GM19463 (cell line): ENCODE measurements around the gene GJB3.
"Not testable (repeated sequence)": the region's sequence is repeated elsewhere in the genome, so short reads cannot be mapped to it uniquely, and the experiment has no call there.

ENCODE experiments used
- ATAC-seq: cut with Tn5 transposase; IDR thresholded peaks from one replicate; pipeline ENCODE4 v1.9.1; 2021; ENCODE audit warnings: mild to moderate bottlenecking, moderate library complexity; ENCODE audit not compliant: unreplicated experiment

The GJB3 gene

DNA sequence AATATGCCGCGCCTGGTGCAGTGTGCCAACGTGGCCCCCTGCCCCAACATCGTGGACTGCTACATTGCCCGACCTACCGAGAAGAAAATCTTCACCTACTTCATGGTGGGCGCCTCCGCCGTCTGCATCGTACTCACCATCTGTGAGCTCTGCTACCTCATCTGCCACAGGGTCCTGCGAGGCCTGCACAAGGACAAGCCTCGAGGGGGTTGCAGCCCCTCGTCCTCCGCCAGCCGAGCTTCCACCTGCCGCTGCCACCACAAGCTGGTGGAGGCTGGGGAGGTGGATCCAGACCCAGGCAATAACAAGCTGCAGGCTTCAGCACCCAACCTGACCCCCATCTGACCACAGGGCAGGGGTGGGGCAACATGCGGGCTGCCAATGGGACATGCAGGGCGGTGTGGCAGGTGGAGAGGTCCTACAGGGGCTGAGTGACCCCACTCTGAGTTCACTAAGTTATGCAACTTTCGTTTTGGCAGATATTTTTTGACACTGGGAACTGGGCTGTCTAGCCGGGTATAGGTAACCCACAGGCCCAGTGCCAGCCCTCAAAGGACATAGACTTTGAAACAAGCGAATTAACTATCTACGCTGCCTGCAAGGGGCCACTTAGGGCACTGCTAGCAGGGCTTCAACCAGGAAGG, 4.3 kb downstream of the GJB3 start:
- no peak for ATAC-seq

- ATAC-seq, result no peak
Measured at GRCh38 chr1:34785875-34786470, 5.0 kb downstream of the GJB3 start.

GRCh38 chr1:34786521-34787325, 5.7 kb downstream of the GJB3 start:
- ATAC-seq, result no peak

DNA sequence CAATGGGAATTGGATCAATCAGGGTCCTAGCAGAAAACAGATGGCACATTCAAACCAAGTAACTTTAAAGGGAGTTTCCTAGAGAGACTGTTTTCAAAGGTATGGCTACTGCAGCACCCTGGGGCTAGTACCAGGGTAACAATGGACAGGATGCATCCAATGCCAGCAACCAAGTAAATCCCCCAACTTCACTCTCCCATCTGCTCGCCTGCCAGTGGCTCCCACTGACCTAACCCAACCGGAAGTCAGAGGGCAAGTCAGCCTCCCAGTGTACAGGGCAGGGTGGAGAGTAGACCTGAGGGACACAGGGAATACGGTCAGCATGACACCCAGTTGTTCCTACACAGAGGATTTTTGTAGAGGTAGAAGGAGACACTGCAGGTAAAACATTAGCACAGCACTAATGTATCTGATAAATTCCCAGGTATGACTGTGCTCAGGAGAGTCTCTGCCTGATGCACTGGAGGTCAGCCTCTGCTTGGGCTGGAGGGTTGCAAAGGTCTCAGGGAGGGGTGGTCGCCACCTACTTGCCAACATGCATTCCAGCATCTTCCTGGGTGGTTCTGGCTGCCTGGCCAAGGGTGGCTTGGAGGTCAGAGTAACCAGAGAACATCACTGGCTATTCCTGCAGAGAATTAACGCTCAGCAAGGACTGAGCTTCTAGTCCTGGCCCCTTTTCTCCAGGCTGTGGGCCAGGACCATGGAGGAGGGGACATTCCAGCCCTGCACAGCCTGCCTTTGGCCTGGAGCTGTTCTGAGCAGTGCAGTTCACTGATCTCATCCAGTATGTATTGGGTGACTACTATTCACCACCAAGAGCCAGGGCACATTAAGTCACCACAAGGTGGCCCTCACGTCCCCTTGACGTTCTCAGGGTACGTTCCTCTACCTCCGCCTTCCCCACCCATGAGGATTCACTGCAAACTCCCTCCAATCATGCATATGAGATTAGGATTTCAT, 6.7 kb downstream of the GJB3 start:
- no peak for ATAC-seq

DNA sequence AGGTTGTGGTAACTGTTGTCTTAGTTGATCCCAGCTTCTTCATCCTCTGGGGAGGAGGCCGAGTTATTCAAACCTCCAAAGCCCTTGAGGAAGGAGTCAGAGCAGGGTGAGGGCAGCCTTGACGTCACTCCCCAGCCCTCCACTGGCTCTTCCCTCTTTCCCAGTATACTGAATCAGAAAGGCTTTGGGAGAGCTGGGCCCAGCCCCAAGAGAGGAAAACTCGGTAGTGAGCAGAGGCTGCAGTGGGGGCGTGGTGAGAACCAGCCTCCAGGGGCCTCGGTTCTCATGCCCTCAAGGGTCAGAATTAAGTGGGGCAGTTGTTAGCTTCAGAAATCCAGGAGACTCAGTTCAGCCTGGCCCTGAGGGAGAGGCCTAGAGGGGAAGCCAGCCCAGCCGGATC, 10.0 kb downstream of the GJB3 start:
- no peak for ATAC-seq

DNA sequence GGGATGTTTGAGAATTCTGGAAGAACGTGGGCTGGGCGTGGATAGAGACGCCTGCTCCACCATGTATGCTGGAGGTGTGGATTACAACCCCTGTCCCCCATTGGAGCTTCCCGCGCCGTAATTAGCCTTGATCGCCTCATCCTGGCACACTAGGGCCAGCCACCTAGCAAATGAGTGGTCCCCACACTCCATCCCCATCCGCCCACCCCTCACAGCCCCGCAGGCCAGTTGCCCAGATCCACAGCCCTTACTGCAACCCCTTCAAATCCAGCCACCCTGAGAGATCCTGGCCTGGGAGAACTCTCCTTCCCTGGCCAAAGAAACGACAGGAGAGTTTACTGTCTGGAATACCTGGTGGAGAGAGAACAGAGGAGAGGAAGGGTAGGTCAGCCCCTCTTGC, 11.4 kb downstream of the GJB3 start:
- no peak for ATAC-seq

- no peak for ATAC-seq
Measured at GRCh38 chr1:34792868-34793727, 12.1 kb downstream of the GJB3 start, which contains the start of gene GJA4. Gene GJA4, plus strand, starts transcription at chr1:34792999. Its CDS starts 1,215 bp downstream, at chr1:34794214.

- ATAC-seq, result no peak
Measured at GRCh38 chr1:34794001-34794789, 13.2 kb downstream of the GJB3 start.

- ATAC-seq, result no peak
Measured at GRCh38 chr1:34794790-34795180, 13.8 kb downstream of the GJB3 start.

GRCh38 chr1:34795916-34796315, 14.9 kb downstream of the GJB3 start:
- no peak for ATAC-seq

GRCh38 chr1:34796990-34797389, 16.0 kb downstream of the GJB3 start:
- no peak for ATAC-seq

- no peak for ATAC-seq
Measured at GRCh38 chr1:34800214-34800613, 19.2 kb downstream of the GJB3 start.

GRCh38 chr1:34803770-34804169, 22.8 kb downstream of the GJB3 start:
- ATAC-seq, result no peak

DNA sequence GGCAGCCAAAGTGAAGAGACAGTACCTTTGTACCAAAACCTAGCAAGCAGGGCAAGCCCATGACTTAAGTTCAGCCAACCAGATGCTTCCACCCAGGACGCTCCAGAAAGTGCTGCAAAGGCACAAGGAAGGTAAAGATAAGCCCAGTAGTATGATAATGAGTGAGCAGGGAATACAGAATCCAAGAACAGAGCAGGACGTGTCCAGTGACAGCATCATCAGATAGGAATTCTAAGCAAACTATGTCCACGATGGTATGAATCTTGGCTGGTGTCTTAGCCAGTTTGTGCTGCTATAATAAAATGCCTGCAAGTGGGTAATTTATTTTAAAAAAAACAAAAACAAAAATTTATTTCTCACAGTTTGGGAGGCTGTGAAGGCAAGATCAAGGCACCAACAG, 25.4 kb downstream of the GJB3 start:
- no peak for ATAC-seq

GRCh38 chr1:34808051-34808810, 27.2 kb downstream of the GJB3 start:
- ATAC-seq, result no peak

GRCh38 chr1:34810781-34811180, 29.8 kb downstream of the GJB3 start:
- not testable (repeated sequence) for ATAC-seq

DNA sequence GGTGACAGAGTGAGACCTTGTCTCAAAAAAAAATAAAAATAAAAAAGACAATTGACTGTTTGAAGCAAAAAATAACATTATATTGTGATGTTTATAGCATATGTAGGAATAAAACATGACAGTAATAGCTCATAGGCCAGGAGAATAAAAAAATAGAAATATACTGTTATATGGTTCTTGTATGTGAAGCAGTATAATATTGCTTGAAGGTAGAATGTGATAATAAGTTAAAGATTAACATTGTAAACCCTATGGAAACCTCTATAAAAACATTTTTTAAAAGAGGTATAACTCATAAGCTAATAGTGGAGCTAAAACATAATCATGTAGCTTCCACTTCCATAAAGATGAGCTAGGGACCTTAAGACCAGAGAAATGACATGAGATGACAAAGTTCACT, 35.3 kb downstream of the GJB3 start:
- ATAC-seq, result no peak

- ATAC-seq, result no peak
Measured at GRCh38 chr1:34816778-34817177, 35.8 kb downstream of the GJB3 start.
